ENCODE data around the gene MITF. TPM values are rescaled to one million over a fixed set of nuclear protein-coding genes. Genes with fewer than 3 reads are reported as not detected.
A peak's percentile ranks its signal among the peaks of the same experiment; 100 is the strongest.
"Not testable (repeated sequence)": the region's sequence is repeated elsewhere in the genome, so short reads cannot be mapped to it uniquely, and the experiment has no call there.

The MITF gene
- total and polyA plus RNA-seq, 8 donors, result 3.5 to 61.3 (median 15.5) TPM

GRCh38 chr3:69914395-69914794 lies 175.1 kb downstream of the MITF start:
- no peaks in the 10 kb centered on the region for H3K27me3 ChIP-seq
- WGBS, 5 donors, result 82 to 96% (median 96%) methylated on average over 4 of the region's 4 CpGs
- H3K9me3 ChIP-seq, result peaks cover 0 to 13% (median 7%) of the 10 kb centered on the region in 4 donors
- peaks cover 0 to 5% (median 2%) of the 10 kb centered on the region in 4 donors for H3K36me3 ChIP-seq
- no peak for DNase-seq
- no peak for TF ChIP-seq POLR2A (IDR thresholded peaks at IDR 0.05)
- TF ChIP-seq EP300 (IDR thresholded peaks at IDR 0.05), result no peak
- no peak for TF ChIP-seq POLR2AphosphoS5 (IDR thresholded peaks at IDR 0.05)
- TF ChIP-seq CTCF (IDR thresholded peaks at IDR 0.05), result no peak
- H3K4me3 ChIP-seq, result no peak overlapping the region
- intact Hi-C loops (cut with DNase I; ENCODE audit: low total_unique reads), result no loop called here
- no peaks in the 10 kb centered on the region for H3K4me1 ChIP-seq
- H3K27ac ChIP-seq, result no peak overlapping the region

- Histone ChIP-seq H3K4me3 (no peak overlapping the region), H3K27ac (no peak overlapping the region), H3K36me3 (peaks cover 0 to 5% (median 2%) of the 10 kb centered on the region in 4 donors), H3K27me3 (no peaks in the 10 kb centered on the region), H3K9me3 (peaks cover 0 to 6% (median 2%) of the 10 kb centered on the region in 4 donors), H3K4me1 (no peaks in the 10 kb centered on the region)
- TF ChIP-seq POLR2AphosphoS5 (IDR thresholded peaks at IDR 0.05) (no peak), CTCF (IDR thresholded peaks at IDR 0.05) (no peak), EP300 (IDR thresholded peaks at IDR 0.05) (no peak), POLR2A (IDR thresholded peaks at IDR 0.05) (no peak)
- no peak for DNase-seq
- intact Hi-C loops (cut with DNase I; ENCODE audit: low total_unique reads), result no loop called here
Measured at GRCh38 chr3:69915726-69916125, 176.5 kb downstream of the MITF start.

GRCh38 chr3:69920009-69920408 lies 180.7 kb downstream of the MITF start:
- H3K4me3 ChIP-seq; H3K27ac ChIP-seq; DNase-seq; intact Hi-C loops (cut with DNase I; ENCODE audit: low total_unique reads); H3K36me3 ChIP-seq; H3K9me3 ChIP-seq; H3K4me1 ChIP-seq; H3K27me3 ChIP-seq: not testable (repeated sequence)
- WGBS, 5 donors, result 62 to 86% (median 77%) methylated on average over 10 of the region's 10 CpGs
- TF ChIP-seq CTCF (IDR thresholded peaks at IDR 0.05), result peak in 1 of 7 experiments; percentile 12

- WGBS, 5 donors, result 85 to 96% (median 92%) methylated on average over 6 of the region's 6 CpGs
- H3K9me3 ChIP-seq, result no peaks in the 10 kb centered on the region
- TF ChIP-seq POLR2A (IDR thresholded peaks at IDR 0.05), result no peak
- no peak for TF ChIP-seq POLR2AphosphoS5 (IDR thresholded peaks at IDR 0.05)
- no peak for TF ChIP-seq CTCF (IDR thresholded peaks at IDR 0.05)
- TF ChIP-seq EP300 (IDR thresholded peaks at IDR 0.05), result no peak
Measured at GRCh38 chr3:69921651-69922050, 182.4 kb downstream of the MITF start.

More at GRCh38 chr3:69921651-69922050, 182.4 kb downstream of the MITF start:
- no peak overlapping the region for H3K4me3 ChIP-seq
- H3K36me3 ChIP-seq, result no peaks in the 10 kb centered on the region
- intact Hi-C loops (cut with DNase I; ENCODE audit: low total_unique reads), result no loop called here
- no peaks in the 10 kb centered on the region for H3K27me3 ChIP-seq
- no peak for DNase-seq
- H3K27ac ChIP-seq, result no peak overlapping the region
- H3K4me1 ChIP-seq, result peaks cover 0 to 11% (median under 1%) of the 10 kb centered on the region in 4 donors

All from stomach (tissue), 9 donors.